HepG2 (cell line): ENCODE results near the gene CEP104. TPM values are rescaled to one million over a fixed set of nuclear protein-coding genes. Genes with fewer than 3 reads are reported as not detected.

Source experiments
- HDAC1 ChIP-seq: sonication (generic); formaldehyde crosslinking; IDR thresholded peaks from 2 replicates; pipeline ENCODE4 v1.5.1; 2020; ENCODE audit warnings: mild to moderate bottlenecking, missing genetic modification reagents
- MXD4 ChIP-seq: IDR thresholded peaks from 2 replicates; pipeline ENCODE4 v1.6.1; 2016; ENCODE audit warnings: mild to moderate bottlenecking, missing biosample characterization, missing genetic modification reagents
- NFKB2 ChIP-seq: sonication (generic); formaldehyde crosslinking; IDR thresholded peaks from 2 replicates; pipeline ENCODE4 v1.4.0; 2020; ENCODE audit warnings: missing genetic modification reagents, borderline replicate concordance
- NFKBIZ ChIP-seq: IDR thresholded peaks from 2 replicates; pipeline ENCODE4 v1.6.1; 2018; ENCODE audit warnings: missing genetic modification reagents, missing compliant biosample characterization
- NFYB ChIP-seq: sonication (generic); formaldehyde crosslinking; IDR thresholded peaks from 2 replicates; pipeline ENCODE4 v1.4.0; 2020; ENCODE audit warnings: missing genetic modification reagents
- PHF21A ChIP-seq: sonication (generic); formaldehyde crosslinking; IDR thresholded peaks from 2 replicates; pipeline ENCODE4 v1.5.0; 2020; ENCODE audit warnings: mild to moderate bottlenecking, missing genetic modification reagents
- RELA ChIP-seq: sonication (generic); formaldehyde crosslinking; IDR thresholded peaks from 2 replicates; pipeline ENCODE4 v1.4.0; 2020; ENCODE audit warnings: missing genetic modification reagents
- RFX5 ChIP-seq: IDR thresholded peaks from 2 replicates; pipeline ENCODE4 v1.6.1; 2011; ENCODE audit warnings: low read depth, low read length, improper control_type of control experiment
- RXRB ChIP-seq: IDR thresholded peaks from 2 replicates; pipeline ENCODE4 v1.6.1; 2016; ENCODE audit warnings: borderline replicate concordance, missing genetic modification reagents, missing compliant biosample characterization
- TP53 ChIP-seq: sonication (generic); formaldehyde crosslinking; conservative IDR thresholded peaks from 2 replicates; pipeline ENCODE4 v1.4.0; 2020; ENCODE audit warnings: missing genetic modification reagents
- ZNF230 ChIP-seq: sonication (generic); formaldehyde crosslinking; IDR thresholded peaks from 2 replicates; pipeline ENCODE4 v1.4.0; 2020; ENCODE audit warnings: mild to moderate bottlenecking, missing genetic modification reagents
- ZNF350 ChIP-seq: sonication (generic); formaldehyde crosslinking; IDR thresholded peaks from 2 replicates; pipeline ENCODE4 v1.4.0; 2020; ENCODE audit warnings: mild to moderate bottlenecking, low read depth, missing genetic modification reagents, borderline replicate concordance
- polyA plus RNA-seq, 8 experiments: library from polyadenylated mRNA; depleted of rRNA in 3 of 8; stranded (reverse) in 7 of 8; unstranded in 1 of 8; fragments of >200 nt; fragmentation: Illumina TruSeq in 4 of 8; extraction: Trizol in 4 of 8; gene quantifications; 2 replicates each; pipeline versions ENCODE4 v1.2.1 to v1.2.3, GENCODE V29; 2011 to 2016; ENCODE audit warnings: low read depth in 4 of 8, missing spikeins in 1 of 8, mixed read lengths in 1 of 8; ENCODE audit not compliant: insufficient read depth in 1 of 8
- total RNA-seq, 5 experiments: library from RNA; depleted of rRNA; stranded (reverse); fragments of >200 nt; fragmentation: Illumina TruSeq; extraction: Trizol; gene quantifications; 2 replicates each; pipeline ENCODE4 v1.2.3, GENCODE V29; 2016; ENCODE audit warnings: low read depth in 1 of 5
- TF ChIP-seq, protein P1 (sequence below): sonication (generic); formaldehyde crosslinking; conservative IDR thresholded peaks from 2 replicates; pipeline ENCODE4 v1.5.0; 2020; ENCODE audit warnings: missing genetic modification reagents
- TF ChIP-seq, protein P2 (sequence below): IDR thresholded peaks from 2 replicates; pipeline ENCODE4 v1.6.1; 2016; ENCODE audit warnings: mild to moderate bottlenecking, missing biosample characterization, missing genetic modification reagents
- TF ChIP-seq, protein P3 (sequence below): IDR thresholded peaks from 2 replicates; pipeline ENCODE4 v1.6.1; 2016; ENCODE audit warnings: missing compliant biosample characterization, missing genetic modification reagents, borderline replicate concordance
- TF ChIP-seq, protein P4 (sequence below): IDR thresholded peaks from 2 replicates; pipeline ENCODE4 v1.6.1; 2016
- TF ChIP-seq, protein P5 (sequence below): sonication (generic); formaldehyde crosslinking; IDR thresholded peaks from 2 replicates; pipeline ENCODE4 v1.8.0; 2022; ENCODE audit warnings: missing genetic modification reagents, mild to moderate bottlenecking, inconsistent platforms, borderline replicate concordance

The CEP104 gene
- total and polyA plus RNA-seq, 2 of the 13 experiments (the other 11 are each of a cell fraction or from before 2014, with no cell fraction given) = 20.4 to 30.1 TPM

DNA sequence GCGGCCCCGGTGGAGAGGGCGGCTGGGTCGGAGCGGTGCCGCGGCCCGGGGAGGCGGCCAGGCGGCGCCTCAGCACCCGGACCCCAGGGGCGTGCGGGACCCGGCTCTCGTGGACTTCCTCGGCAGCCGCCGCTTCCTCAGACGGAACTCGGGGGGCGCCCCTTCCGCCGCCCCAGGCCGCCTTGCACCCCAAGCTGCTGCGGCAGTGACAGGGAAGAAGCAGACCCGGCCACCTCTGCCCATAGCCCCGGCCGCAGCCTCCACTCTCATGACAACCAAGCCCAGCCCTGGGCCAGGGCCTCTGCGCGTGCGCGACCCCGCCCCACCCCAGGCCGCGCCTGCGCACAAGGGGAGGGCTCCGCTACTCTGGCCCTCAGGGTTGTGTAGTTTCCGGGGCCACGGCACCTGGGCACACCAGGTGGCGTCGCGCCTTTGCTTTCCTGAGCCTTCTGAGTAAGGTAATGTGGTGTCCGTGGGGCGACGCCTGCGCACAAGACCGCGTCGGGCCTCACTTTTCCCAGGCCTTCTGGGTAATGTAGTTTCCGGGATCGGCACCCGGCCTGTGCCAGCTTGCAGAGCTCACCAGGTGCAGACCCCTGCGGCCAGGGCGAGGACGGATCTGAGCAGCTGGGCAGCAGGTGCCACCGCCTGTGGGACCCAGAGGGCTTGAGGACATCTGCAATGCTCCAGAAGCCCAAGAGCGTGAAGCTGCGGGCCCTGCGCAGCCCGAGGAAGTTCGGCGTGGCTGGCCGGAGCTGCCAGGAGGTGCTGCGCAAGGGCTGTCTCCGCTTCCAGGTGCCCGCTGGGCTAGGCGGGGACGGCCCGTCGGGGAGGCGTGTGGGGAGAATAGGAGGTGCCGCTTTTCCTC is at the start of gene CEP104, which contains the start of gene DFFB (continued):
- TF ChIP-seq, protein P1, sequence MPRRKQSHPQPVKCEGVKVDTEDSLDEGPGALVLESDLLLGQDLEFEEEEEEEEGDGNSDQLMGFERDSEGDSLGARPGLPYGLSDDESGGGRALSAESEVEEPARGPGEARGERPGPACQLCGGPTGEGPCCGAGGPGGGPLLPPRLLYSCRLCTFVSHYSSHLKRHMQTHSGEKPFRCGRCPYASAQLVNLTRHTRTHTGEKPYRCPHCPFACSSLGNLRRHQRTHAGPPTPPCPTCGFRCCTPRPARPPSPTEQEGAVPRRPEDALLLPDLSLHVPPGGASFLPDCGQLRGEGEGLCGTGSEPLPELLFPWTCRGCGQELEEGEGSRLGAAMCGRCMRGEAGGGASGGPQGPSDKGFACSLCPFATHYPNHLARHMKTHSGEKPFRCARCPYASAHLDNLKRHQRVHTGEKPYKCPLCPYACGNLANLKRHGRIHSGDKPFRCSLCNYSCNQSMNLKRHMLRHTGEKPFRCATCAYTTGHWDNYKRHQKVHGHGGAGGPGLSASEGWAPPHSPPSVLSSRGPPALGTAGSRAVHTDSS (CRISPR knock-in tag) = 0 out of 2 replicates have a peak, but pooled peaks have one; percentile 39
- TF ChIP-seq TP53 (CRISPR knock-in tag) (0 out of 2 replicates have a peak, but pooled peaks have one; percentile 73), MXD4 (CRISPR knock-in tag) (peak; percentile 86), RFX5 (no peak), ZNF350 (CRISPR knock-in tag) (peak; percentile 66), NFKB2 (CRISPR knock-in tag) (peak; percentile 63; the same call in 1 of the 2 replicates), NFYB (CRISPR knock-in tag) (peak; percentile 39; the same call in 1 of the 2 replicates), HDAC1 (CRISPR knock-in tag) (peak; percentile 87), RXRB (CRISPR knock-in tag) (peak; percentile 46; the same call in 1 of the 2 replicates), RELA (no peak), PHF21A (CRISPR knock-in tag) (no peak), NFKBIZ (CRISPR knock-in tag) (0 out of 2 replicates have a peak, but pooled peaks have one; percentile 46), ZNF230 (no peak; the same call in 1 of the 2 replicates)
- TF ChIP-seq, protein P2, sequence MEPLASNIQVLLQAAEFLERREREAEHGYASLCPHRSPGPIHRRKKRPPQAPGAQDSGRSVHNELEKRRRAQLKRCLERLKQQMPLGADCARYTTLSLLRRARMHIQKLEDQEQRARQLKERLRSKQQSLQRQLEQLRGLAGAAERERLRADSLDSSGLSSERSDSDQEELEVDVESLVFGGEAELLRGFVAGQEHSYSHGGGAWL (CRISPR knock-in tag) = peak; percentile 68; the same call in 1 of the 2 replicates
- TF ChIP-seq, protein P3, sequence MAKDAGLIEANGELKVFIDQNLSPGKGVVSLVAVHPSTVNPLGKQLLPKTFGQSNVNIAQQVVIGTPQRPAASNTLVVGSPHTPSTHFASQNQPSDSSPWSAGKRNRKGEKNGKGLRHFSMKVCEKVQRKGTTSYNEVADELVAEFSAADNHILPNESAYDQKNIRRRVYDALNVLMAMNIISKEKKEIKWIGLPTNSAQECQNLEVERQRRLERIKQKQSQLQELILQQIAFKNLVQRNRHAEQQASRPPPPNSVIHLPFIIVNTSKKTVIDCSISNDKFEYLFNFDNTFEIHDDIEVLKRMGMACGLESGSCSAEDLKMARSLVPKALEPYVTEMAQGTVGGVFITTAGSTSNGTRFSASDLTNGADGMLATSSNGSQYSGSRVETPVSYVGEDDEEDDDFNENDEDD = peak; percentile 89; the same call in 1 of the 2 replicates
- TF ChIP-seq, protein P4, sequence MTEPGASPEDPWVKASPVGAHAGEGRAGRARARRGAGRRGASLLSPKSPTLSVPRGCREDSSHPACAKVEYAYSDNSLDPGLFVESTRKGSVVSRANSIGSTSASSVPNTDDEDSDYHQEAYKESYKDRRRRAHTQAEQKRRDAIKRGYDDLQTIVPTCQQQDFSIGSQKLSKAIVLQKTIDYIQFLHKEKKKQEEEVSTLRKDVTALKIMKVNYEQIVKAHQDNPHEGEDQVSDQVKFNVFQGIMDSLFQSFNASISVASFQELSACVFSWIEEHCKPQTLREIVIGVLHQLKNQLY = 0 out of 2 replicates have a peak, but pooled peaks have one; percentile 29
- TF ChIP-seq, protein P5, sequence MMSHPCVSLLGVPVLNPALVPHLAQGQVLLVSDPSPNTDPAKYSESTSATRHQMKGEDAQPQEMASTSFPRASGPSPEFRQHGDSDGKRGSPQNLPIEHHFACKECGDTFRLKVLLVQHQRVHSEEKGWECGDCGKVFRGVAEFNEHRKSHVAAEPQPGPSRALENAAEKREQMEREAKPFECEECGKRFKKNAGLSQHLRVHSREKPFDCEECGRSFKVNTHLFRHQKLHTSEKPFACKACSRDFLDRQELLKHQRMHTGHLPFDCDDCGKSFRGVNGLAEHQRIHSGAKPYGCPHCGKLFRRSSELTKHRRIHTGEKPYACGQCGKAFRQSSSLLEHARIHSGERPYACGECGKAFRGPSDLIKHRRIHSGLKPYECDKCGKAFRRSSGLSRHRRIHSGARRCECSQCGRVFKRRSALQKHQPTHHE (CRISPR knock-in tag) = peak; percentile 26; the same call in 1 of the 2 replicates
